ENCODE data around the gene SOBP. TPM values are rescaled to one million over a fixed set of nuclear protein-coding genes. Genes with fewer than 3 reads are reported as not detected.

Gene SOBP
- total and polyA plus RNA-seq, 2 donors (not counting 1 experiment from before 2014, with no cell fraction given): 0.82 to 1.5 TPM

GRCh38 chr6:107555449-107555848 is 65.5 kb downstream of the SOBP start:
- H3K9ac ChIP-seq (ENCODE audit: low read length): no peak overlapping the region
- H3K27ac ChIP-seq (ENCODE audit: low read length in 2 of 2): no peak overlapping the region
- H3K36me3 ChIP-seq (replicated peaks in 1 of 2; ENCODE audit: control extremely low read depth in 1 of 2, control insufficient read depth in 1 of 2, extremely low read depth in 1 of 2, insufficient read depth in 2 of 2, low read length in 1 of 2): no peaks in the 10 kb centered on the region
- H3K4me1 Mint-ChIP-seq: peaks cover 12% of the 10 kb centered on the region
- no peaks in the 10 kb centered on the region for H3K27me3 ChIP-seq (replicated peaks in 1 of 4; ENCODE audit: control extremely low read depth in 1 of 4, control insufficient read depth in 3 of 4, insufficient read depth in 4 of 4, low read length in 3 of 4)
- no peaks in the 10 kb centered on the region for H3K27me3 Mint-ChIP-seq
- ATAC-seq (ENCODE audit: low read depth) (no peak), DNase-seq (no peak)
- H3K4me1 ChIP-seq (ENCODE audit: control insufficient read depth in 2 of 2, insufficient read depth in 2 of 2, low read length in 2 of 2): peaks cover 7 to 10% of the 10 kb centered on the region in 2 donors
- ChIA-PET POLR2A (no interaction called here), CTCF (no interaction called here)
- H3K9me3 Mint-ChIP-seq (ENCODE audit: insufficient read depth): no peaks in the 10 kb centered on the region
- H4K20me1 ChIP-seq (ENCODE audit: control insufficient read depth, insufficient read depth, low read length, poor library complexity, severe bottlenecking): no peaks in the 10 kb centered on the region
- H3K79me2 ChIP-seq (ENCODE audit: control insufficient read depth, insufficient read depth, low read length): no peaks in the 10 kb centered on the region
- intact Hi-C loops (cut with micrococcal nuclease): no loop called here
- no peak overlapping the region for H3K4me3 Mint-ChIP-seq
- no peak overlapping the region for H2AFZ ChIP-seq (ENCODE audit: insufficient read depth, low read depth, low read length, poor library complexity, severe bottlenecking)
- H3K27ac Mint-ChIP-seq: no peak overlapping the region
- TF ChIP-seq EZH2 (IDR thresholded peaks at IDR 0.05; ENCODE audit: borderline replicate concordance, insufficient read depth, low read depth, low read length, poor library complexity, severe bottlenecking): no peak
- no peak for TF ChIP-seq CTCF (IDR thresholded peaks at IDR 0.05)
- no peaks in the 10 kb centered on the region for H3K9me3 ChIP-seq (ENCODE audit: control extremely low read depth in 1 of 3, control insufficient read depth in 2 of 3, insufficient read depth in 1 of 3, low read length in 2 of 3)
- no peak overlapping the region for H3K4me3 ChIP-seq (ENCODE audit: control extremely low read depth in 1 of 5, extremely low read depth in 1 of 5, insufficient read depth in 1 of 5, low read depth in 2 of 5, low read length in 4 of 5)
- WGBS (ENCODE audit: insufficient coverage): 97% methylated on average over 7 of the region's 7 CpGs
- no peak overlapping the region for H3K4me2 ChIP-seq (replicated peaks; ENCODE audit: low read depth, low read length, poor library complexity, severe bottlenecking)

GRCh38 chr6:107556082-107556481 is 66.2 kb downstream of the SOBP start:
- Mint-ChIP-seq H3K27me3 (no peaks in the 10 kb centered on the region), H3K4me1 (peaks cover 6% of the 10 kb centered on the region), H3K27ac (no peak overlapping the region), H3K4me3 (no peak overlapping the region), H3K9me3 (ENCODE audit: insufficient read depth) (no peaks in the 10 kb centered on the region)
- no peak overlapping the region for H3K4me2 ChIP-seq (replicated peaks; ENCODE audit: low read depth, low read length, poor library complexity, severe bottlenecking)
- DNase-seq (no peak), ATAC-seq (ENCODE audit: low read depth) (no peak)
- intact Hi-C loops (cut with micrococcal nuclease): no loop called here
- H3K4me3 ChIP-seq (ENCODE audit: control extremely low read depth in 1 of 5, extremely low read depth in 1 of 5, insufficient read depth in 1 of 5, low read depth in 2 of 5, low read length in 4 of 5): no peak overlapping the region
- ChIA-PET POLR2A (no interaction called here), CTCF (no interaction called here)
- peaks cover under 1 to 4% of the 10 kb centered on the region in 2 donors for H3K4me1 ChIP-seq (ENCODE audit: control insufficient read depth in 2 of 2, insufficient read depth in 2 of 2, low read length in 2 of 2)
- no peak for TF ChIP-seq EZH2 (IDR thresholded peaks at IDR 0.05; ENCODE audit: borderline replicate concordance, insufficient read depth, low read depth, low read length, poor library complexity, severe bottlenecking)
- TF ChIP-seq CTCF (IDR thresholded peaks at IDR 0.05): no peak
- no peaks in the 10 kb centered on the region for H3K27me3 ChIP-seq (replicated peaks in 1 of 4; ENCODE audit: control extremely low read depth in 1 of 4, control insufficient read depth in 3 of 4, insufficient read depth in 4 of 4, low read length in 3 of 4)
- no peak overlapping the region for H3K9ac ChIP-seq (ENCODE audit: low read length)
- H3K9me3 ChIP-seq (ENCODE audit: control extremely low read depth in 1 of 3, control insufficient read depth in 2 of 3, insufficient read depth in 1 of 3, low read length in 2 of 3): no peaks in the 10 kb centered on the region
- no peak overlapping the region for H3K27ac ChIP-seq (ENCODE audit: low read length in 2 of 2)
- H3K79me2 ChIP-seq (ENCODE audit: control insufficient read depth, insufficient read depth, low read length): no peaks in the 10 kb centered on the region
- H4K20me1 ChIP-seq (ENCODE audit: control insufficient read depth, insufficient read depth, low read length, poor library complexity, severe bottlenecking): no peaks in the 10 kb centered on the region
- H2AFZ ChIP-seq (ENCODE audit: insufficient read depth, low read depth, low read length, poor library complexity, severe bottlenecking): no peak overlapping the region
- no peaks in the 10 kb centered on the region for H3K36me3 ChIP-seq (replicated peaks in 1 of 2; ENCODE audit: control extremely low read depth in 1 of 2, control insufficient read depth in 1 of 2, extremely low read depth in 1 of 2, insufficient read depth in 2 of 2, low read length in 1 of 2)
